Ectodermal cell (in vitro differentiated cells): ENCODE measurements around the gene PDCD6IP.
"Not testable (repeated sequence)": the region's sequence is repeated elsewhere in the genome, so short reads cannot be mapped to it uniquely, and the experiment has no call there.

Source experiments
- H3K27ac ChIP-seq: 2 replicates; pipeline ENCODE4 v1.7.0; 2013; ENCODE audit warnings: mild to moderate bottlenecking, low read depth, low read length; ENCODE audit not compliant: insufficient read depth, poor library complexity, severe bottlenecking
- H3K27me3 ChIP-seq: 2 replicates; pipeline ENCODE4 v1.7.0; 2013; ENCODE audit warnings: mild to moderate bottlenecking, low read length; ENCODE audit not compliant: insufficient read depth, control insufficient read depth, poor library complexity, severe bottlenecking
- H3K36me3 ChIP-seq: one replicate; pipeline ENCODE4 v1.7.0; 2013; ENCODE audit warnings: low read length; ENCODE audit not compliant: control insufficient read depth, insufficient read depth
- H3K4me1 ChIP-seq: one replicate; pipeline ENCODE4 v1.7.0; 2013; ENCODE audit warnings: low read length; ENCODE audit not compliant: control insufficient read depth, insufficient read depth
- H3K4me3 ChIP-seq: 2 replicates; pipeline ENCODE4 v1.7.0; 2013; ENCODE audit warnings: low read depth, low read length, control low read depth; ENCODE audit not compliant: insufficient read depth
- H3K9me3 ChIP-seq: 2 replicates; pipeline ENCODE4 v1.7.0; 2013; ENCODE audit warnings: mild to moderate bottlenecking, low read length, moderate library complexity; ENCODE audit not compliant: control insufficient read depth
- WGBS, 2 experiments: methylation state at CpG; one replicate each; pipeline ENCODE4 v1.1.7; 2013; ENCODE audit warnings: missing lambda C conversion rate in 2 of 2; 5-methylcytosine and 5-hydroxymethylcytosine counted together

Gene PDCD6IP

DNA sequence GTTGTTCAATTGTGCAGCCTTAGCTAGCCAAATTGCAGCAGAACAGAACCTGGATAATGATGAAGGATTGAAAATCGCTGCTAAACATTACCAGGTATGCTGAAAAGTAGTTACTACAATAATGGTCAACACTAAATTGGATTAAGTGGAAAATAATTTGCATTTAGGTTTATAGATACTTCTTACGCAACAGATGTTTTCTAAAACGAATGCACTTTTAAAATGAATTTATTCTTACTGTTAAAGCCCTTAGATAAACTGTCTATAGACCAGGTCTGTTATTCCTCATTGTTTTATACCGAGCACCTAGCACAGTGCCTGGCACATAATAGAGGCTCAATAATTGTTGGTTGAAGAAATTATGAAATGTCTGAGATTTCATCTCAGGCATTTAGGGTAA is 23.6 kb downstream of the PDCD6IP start:
- H3K36me3 ChIP-seq = peaks cover 5% of the 10 kb centered on the region
- 95% methylated on average over 3 to 4 of the region's 4 CpGs for WGBS, 2 experiments
- no peaks in the 10 kb centered on the region for H3K9me3 ChIP-seq

DNA sequence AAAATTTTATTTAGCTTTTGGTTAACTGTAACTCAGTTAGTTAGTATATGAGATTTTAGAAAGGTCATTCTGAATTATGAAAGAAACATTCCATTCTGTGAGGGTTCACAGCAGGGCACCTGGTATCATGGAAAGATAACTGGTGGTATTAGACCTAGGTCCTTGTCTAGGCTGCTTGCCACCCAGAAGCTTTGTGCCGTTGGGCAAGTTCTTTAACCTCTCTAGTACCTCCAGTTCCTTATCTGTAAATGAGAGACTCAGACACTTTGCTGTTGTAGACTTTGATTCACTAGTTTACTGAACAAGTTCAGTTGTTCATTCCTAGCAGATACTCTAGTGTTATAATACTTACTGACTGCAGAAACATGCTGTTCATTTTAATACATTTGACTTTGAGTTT is 25.4 kb downstream of the PDCD6IP start:
- Histone ChIP-seq H3K4me3 (no peak overlapping the region), H3K36me3 (peaks cover 5% of the 10 kb centered on the region), H3K9me3 (no peaks in the 10 kb centered on the region), H3K4me1 (no peaks in the 10 kb centered on the region), H3K27ac (no peak overlapping the region), H3K27me3 (no peaks in the 10 kb centered on the region)
- 100% methylated on average over 1 of the region's 1 CpG for WGBS, 2 experiments

More for the DNA sequence above, 23.6 kb downstream of the PDCD6IP start:
- no peaks in the 10 kb centered on the region for H3K4me1 ChIP-seq
- no peak overlapping the region for H3K4me3 ChIP-seq
- H3K27ac ChIP-seq = no peak overlapping the region
- no peaks in the 10 kb centered on the region for H3K27me3 ChIP-seq

DNA sequence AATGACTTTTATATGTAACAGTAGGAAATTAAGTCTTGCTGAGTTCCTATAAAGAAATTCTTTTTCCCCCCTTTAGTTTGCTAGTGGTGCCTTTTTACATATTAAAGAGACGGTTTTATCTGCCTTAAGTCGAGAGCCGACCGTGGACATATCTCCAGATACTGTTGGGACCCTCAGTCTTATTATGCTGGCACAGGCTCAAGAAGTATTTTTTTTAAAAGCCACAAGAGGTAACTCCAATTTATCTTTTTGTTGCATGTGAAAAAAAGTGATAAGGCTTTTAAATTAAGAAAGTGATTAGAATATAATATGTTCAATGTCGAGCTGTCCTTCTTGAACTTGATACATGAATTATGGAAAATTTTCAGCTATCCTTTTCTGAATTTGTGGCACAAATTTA is 26.7 kb downstream of the PDCD6IP start:
- H3K27ac ChIP-seq = no peak overlapping the region
- WGBS, 2 experiments = 88 to 91% methylated on average over 5 of the region's 5 CpGs
- no peaks in the 10 kb centered on the region for H3K9me3 ChIP-seq
- peaks cover 5% of the 10 kb centered on the region for H3K36me3 ChIP-seq
- H3K27me3 ChIP-seq = no peaks in the 10 kb centered on the region
- no peak overlapping the region for H3K4me3 ChIP-seq
- no peaks in the 10 kb centered on the region for H3K4me1 ChIP-seq

DNA sequence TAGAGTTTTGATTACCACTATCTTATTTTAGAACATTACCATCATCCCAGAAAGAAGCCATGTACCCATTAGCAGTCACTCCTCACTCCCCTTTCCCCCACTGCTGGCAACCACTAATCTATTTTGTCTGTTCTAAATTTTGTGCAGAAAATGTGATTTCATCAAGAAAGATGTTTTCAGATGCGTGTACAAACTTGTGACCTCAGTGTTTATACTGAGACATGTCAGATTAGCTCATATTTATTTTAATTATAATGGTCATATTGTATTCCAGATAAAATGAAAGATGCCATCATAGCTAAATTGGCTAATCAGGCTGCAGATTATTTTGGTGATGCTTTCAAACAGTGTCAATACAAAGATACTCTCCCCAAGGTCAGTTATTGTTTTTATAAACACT is 27.8 kb downstream of the PDCD6IP start:
- H3K9me3 ChIP-seq = no peaks in the 10 kb centered on the region
- no peaks in the 10 kb centered on the region for H3K4me1 ChIP-seq
- H3K36me3 ChIP-seq = peaks cover 5% of the 10 kb centered on the region
- 100% methylated on average over 1 of the region's 1 CpG; no CpG with 5 or more reads in 1 of the 2 experiments for WGBS, 2 experiments
- no peaks in the 10 kb centered on the region for H3K27me3 ChIP-seq
- no peak overlapping the region for H3K27ac ChIP-seq
- no peak overlapping the region for H3K4me3 ChIP-seq

DNA sequence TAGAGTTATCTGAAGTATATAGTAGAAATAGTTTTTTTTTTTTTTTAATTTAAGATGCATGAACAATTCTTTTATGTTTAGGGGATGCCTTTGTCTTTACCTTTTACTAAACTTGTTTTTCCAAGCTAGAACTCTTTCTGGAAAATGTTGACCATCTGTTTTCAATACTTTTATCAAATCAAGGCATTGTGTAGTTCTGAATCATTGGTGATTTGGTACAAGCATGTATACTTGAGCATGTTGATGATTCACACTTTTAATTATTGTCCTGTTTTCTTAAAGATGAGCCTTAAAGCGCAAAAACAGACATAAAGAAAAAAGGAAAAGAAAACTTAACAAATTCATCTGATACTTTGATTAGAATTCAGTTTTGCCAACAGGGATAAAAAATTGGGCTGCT is 28.3 kb downstream of the PDCD6IP start:
- H3K27ac ChIP-seq = no peak overlapping the region
- H3K27me3 ChIP-seq = no peaks in the 10 kb centered on the region
- H3K4me3 ChIP-seq = no peak overlapping the region
- H3K36me3 ChIP-seq = peaks cover 5% of the 10 kb centered on the region
- no peaks in the 10 kb centered on the region for H3K4me1 ChIP-seq
- WGBS, 2 experiments = 100% methylated on average over 1 of the region's 1 CpG
- no peaks in the 10 kb centered on the region for H3K9me3 ChIP-seq

DNA sequence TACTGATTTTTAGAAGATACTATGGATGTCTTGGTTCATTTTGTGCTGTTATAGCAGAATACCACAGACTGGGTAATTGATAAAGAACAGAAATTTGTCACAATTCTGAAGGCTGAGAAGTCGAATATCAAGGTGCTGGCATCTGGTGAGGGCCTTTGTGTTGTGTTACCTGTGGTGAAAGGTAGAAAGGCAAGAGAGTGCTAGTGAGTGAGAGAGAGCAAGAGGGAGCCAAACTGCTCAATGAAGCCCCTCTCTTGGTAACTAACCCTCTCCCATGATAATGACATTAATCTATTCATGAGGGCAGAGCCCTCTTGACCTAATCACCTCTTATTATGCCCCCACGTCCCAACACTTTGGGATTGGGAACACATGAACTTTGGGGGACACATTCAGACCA is 31.3 kb downstream of the PDCD6IP start:
- WGBS, 2 experiments = 88 to 96% methylated on average over 2 of the region's 2 CpGs
- Histone ChIP-seq H3K4me1 (no peaks in the 10 kb centered on the region), H3K4me3 (no peak overlapping the region), H3K9me3 (no peaks in the 10 kb centered on the region), H3K27ac (no peak overlapping the region), H3K27me3 (no peaks in the 10 kb centered on the region), H3K36me3 (no peaks in the 10 kb centered on the region)

DNA sequence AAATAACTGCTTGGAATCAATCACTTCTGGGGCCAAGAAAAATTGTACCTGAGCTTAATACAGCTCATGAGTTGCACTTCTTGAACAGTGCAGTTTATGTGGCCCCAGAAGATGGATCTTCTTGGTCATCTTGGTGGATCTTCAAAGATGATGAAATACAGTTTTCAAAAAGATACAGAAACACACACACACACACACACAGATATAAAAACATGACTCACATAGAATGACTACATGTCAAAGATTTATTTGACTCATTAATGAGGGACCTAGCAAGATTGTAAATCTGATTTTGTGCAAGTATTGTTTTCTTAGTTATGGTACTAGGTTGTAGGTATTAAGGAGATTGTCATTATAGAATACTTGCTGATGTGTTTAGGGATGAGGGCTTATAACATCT is 32.6 kb downstream of the PDCD6IP start:
- H3K36me3 ChIP-seq = no peaks in the 10 kb centered on the region
- no peaks in the 10 kb centered on the region for H3K9me3 ChIP-seq

DNA sequence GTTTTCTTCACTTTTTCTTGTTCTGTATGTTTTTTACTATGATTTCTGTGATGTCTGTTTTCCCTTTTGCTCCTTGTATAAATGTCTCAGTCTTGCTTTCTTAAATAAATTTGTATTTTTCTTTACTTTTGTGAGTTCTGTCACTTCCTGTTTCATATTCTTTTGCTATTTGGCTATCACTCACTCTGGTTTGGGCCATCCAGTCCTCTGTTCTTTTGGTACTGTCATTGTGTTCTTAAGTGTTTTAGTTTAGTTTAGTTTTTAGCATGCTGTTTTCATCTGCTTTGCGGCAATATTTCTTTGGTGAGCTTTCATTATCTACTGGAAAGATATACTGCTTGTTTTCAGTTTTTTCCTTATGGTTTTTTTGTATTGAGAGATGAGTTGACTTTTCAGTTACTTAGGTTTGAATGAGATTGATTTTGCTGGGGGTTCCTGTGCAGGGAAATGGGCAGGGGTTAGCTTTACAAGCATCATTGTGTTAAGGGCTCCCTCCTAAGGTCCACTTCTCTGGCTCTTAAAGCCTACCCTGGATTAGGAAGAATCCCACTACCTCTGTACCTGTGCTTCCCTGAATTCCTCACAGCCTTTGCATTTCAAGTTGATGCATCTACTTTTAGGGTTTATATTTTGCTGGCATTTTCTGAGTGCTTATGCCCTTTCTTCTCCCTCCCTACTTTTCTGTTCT is 35.1 kb downstream of the PDCD6IP start:
- H3K27me3 ChIP-seq = no peaks in the 10 kb centered on the region
- no peak overlapping the region for H3K4me3 ChIP-seq
- H3K4me1 ChIP-seq = no peaks in the 10 kb centered on the region
- H3K36me3 ChIP-seq = no peaks in the 10 kb centered on the region
- H3K9me3 ChIP-seq = no peaks in the 10 kb centered on the region
- 92 to 100% methylated on average over 1 of the region's 1 CpG for WGBS, 2 experiments
- H3K27ac ChIP-seq = no peak overlapping the region

More for the DNA sequence above, 32.6 kb downstream of the PDCD6IP start:
- Histone ChIP-seq H3K4me1 (no peaks in the 10 kb centered on the region), H3K27ac (no peak overlapping the region), H3K27me3 (no peaks in the 10 kb centered on the region), H3K4me3 (no peak overlapping the region)

DNA sequence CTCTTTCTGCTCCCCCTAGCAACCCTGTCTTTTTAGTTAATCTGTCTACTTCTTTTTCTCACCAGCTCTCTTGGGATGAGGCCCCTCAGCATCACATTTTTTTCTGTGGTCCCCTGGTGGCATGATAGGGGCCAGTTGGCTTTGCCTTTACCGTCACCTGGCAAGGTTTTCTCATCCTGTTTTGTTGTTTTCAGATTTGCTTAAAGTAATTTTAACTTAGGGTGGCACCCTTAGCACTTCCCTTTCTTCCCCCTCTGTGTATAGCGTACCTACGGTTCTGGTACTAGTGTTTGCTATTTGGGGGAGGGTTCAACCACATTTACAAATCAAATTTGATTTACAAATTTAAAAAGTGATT is 35.6 kb downstream of the PDCD6IP start:
- H3K27ac ChIP-seq = no peak overlapping the region
- WGBS, 2 experiments = 67 to 89% methylated on average over 1 of the region's 3 CpGs
- H3K36me3 ChIP-seq = no peaks in the 10 kb centered on the region
- no peaks in the 10 kb centered on the region for H3K27me3 ChIP-seq
- no peaks in the 10 kb centered on the region for H3K9me3 ChIP-seq
- no peak overlapping the region for H3K4me3 ChIP-seq
- H3K4me1 ChIP-seq = no peaks in the 10 kb centered on the region

DNA sequence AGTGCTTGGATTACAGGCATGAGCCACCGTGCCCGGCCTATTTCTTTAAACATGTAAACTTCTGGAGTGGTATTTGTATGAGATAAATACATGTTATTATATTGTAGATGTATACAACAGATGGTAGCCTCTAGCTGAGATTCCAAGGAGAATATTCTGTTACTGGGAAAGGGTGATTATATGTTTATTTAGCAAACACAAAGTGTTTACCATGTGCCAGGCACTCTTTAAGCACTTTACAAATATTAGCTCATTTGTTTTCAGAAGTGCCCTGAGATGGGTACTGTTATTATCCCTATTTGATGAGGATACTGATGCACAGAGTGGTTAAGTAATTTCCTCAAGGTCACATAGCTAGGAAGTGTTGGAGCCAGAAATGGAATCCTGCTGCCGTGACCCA is 38.8 kb downstream of the PDCD6IP start:
- not testable (repeated sequence) for H3K4me1 ChIP-seq, H3K9me3 ChIP-seq, H3K27ac ChIP-seq, H3K4me3 ChIP-seq, H3K36me3 ChIP-seq, H3K27me3 ChIP-seq
- 92 to 94% methylated on average over 2 to 3 of the region's 3 CpGs for WGBS, 2 experiments

DNA sequence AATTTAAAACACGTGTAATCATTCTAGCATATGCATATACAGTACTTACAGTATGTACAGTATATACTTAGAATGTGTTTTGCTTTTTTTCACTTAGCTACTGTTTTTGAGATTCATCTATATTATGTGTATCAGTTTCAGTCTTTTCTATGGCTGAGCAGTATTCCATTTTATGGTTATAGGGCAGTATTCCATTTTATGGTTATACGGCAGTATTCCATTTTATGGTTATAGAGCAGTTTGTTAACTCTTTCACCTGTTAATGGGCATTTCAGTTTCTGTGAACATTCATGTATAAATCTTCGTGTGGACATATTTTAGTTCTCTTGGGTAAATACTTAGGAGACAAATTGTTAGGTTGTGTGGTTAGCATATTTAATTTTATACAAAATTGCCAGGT is 40.9 kb downstream of the PDCD6IP start:
- H3K4me1 ChIP-seq = no peaks in the 10 kb centered on the region
- H3K27ac ChIP-seq = no peak overlapping the region
- WGBS, 2 experiments = 95 to 98% methylated on average over 2 to 3 of the region's 3 CpGs
- no peaks in the 10 kb centered on the region for H3K9me3 ChIP-seq
- H3K27me3 ChIP-seq = no peaks in the 10 kb centered on the region
- no peaks in the 10 kb centered on the region for H3K36me3 ChIP-seq
- no peak overlapping the region for H3K4me3 ChIP-seq
